K562 (cell line): ENCODE results near the gene LAMB1. TPM values are rescaled to one million over a fixed set of nuclear protein-coding genes. Genes with fewer than 3 reads are reported as not detected.

ENCODE experiments used
- CTCF ChIP-seq, 3 experiments: IDR thresholded peaks in 2 of 3; conservative IDR thresholded peaks in 1 of 3; 2 replicates each; pipeline ENCODE4 v1.5.1; 2011 to 2012; ENCODE audit warnings: low read length in 3 of 3, mild to moderate bottlenecking in 3 of 3, control low read depth in 2 of 3, improper control_type of control experiment in 1 of 3, inconsistent platforms in 1 of 3, low read depth in 1 of 3, mixed read lengths in 1 of 3, moderate library complexity in 1 of 3; ENCODE audit not compliant: insufficient read depth in 2 of 3
- FOXM1 ChIP-seq, 2 experiments: fragments of 450-650 bp in 1 of 2; sonication (generic) in 1 of 2; formaldehyde crosslinking in 1 of 2; IDR thresholded peaks; 2 replicates each; pipeline versions ENCODE4 v1.6.1 to v1.9.0; 2017 to 2022; ENCODE audit warnings: low read depth in 2 of 2, mild to moderate bottlenecking in 2 of 2, missing genetic modification reagents in 1 of 2, moderate library complexity in 1 of 2
- HBP1 ChIP-seq: fragments of 450-650 bp; formaldehyde crosslinking; IDR thresholded peaks from 2 replicates; pipeline ENCODE4 v1.4.0; 2022; ENCODE audit warnings: missing genetic modification characterization
- HDAC6 ChIP-seq: IDR thresholded peaks from 2 replicates; pipeline ENCODE4 v1.6.1; 2012; ENCODE audit warnings: low read depth, mild to moderate bottlenecking, control low read depth, inconsistent platforms, low read length, moderate library complexity
- JUN ChIP-seq, 2 experiments: sonication (generic) in 1 of 2; formaldehyde crosslinking in 1 of 2; IDR thresholded peaks; 2 replicates each; pipeline versions ENCODE4 v1.6.1 to v1.8.0; 2012 to 2022; ENCODE audit warnings: borderline replicate concordance in 2 of 2, mild to moderate bottlenecking in 2 of 2, improper control_type of control experiment in 1 of 2, low read depth in 1 of 2, low read length in 1 of 2, missing genetic modification reagents in 1 of 2
- KLF1 ChIP-seq: fragments of 450-650 bp; IDR thresholded peaks from 2 replicates; pipeline ENCODE4 v1.6.1; 2016; ENCODE audit warnings: missing genetic modification characterization, missing compliant biosample characterization
- MITF ChIP-seq: IDR thresholded peaks from 2 replicates; pipeline ENCODE4 v1.6.1; 2014; ENCODE audit warnings: antibody characterized with exemption
- MLLT1 ChIP-seq, 2 experiments: fragments of 450-650 bp; IDR thresholded peaks; 2 replicates each; pipeline ENCODE4 v1.6.1; 2016
- NONO ChIP-seq, 2 experiments: fragments of 200-400 bp in 1 of 2; fragments of 450-650 bp in 1 of 2; formaldehyde crosslinking in 1 of 2; IDR thresholded peaks; 2 replicates each; pipeline ENCODE4 v1.6.1; 2017; ENCODE audit warnings: low read depth in 2 of 2, mild to moderate bottlenecking in 2 of 2, moderate library complexity in 2 of 2, low read length in 1 of 2
- POLR2AphosphoS5 ChIP-seq: IDR thresholded peaks from 2 replicates; pipeline ENCODE4 v1.6.1; 2011; ENCODE audit warnings: mild to moderate bottlenecking, low read depth, low read length, moderate library complexity; ENCODE audit not compliant: control insufficient read depth, insufficient read depth
- SNRNP70 ChIP-seq: fragments of 200-400 bp; formaldehyde crosslinking; optimal IDR thresholded peaks from 2 replicates; pipeline ENCODE3; 2017; ENCODE audit warnings: low read depth, low read length
- TBP ChIP-seq: optimal IDR thresholded peaks from 2 replicates; pipeline ENCODE3; 2011; ENCODE audit warnings: low read depth, low read length, improper control_type of control experiment
- TFE3 ChIP-seq: fragments of 450-650 bp; formaldehyde crosslinking; IDR thresholded peaks from 2 replicates; pipeline ENCODE4 v1.4.0; 2020; ENCODE audit warnings: mild to moderate bottlenecking, mixed read lengths
- ZKSCAN3 ChIP-seq: fragments of 250-450 bp; sonication (Bioruptor Pico); IDR thresholded peaks from 2 replicates; pipeline ENCODE4 v1.4.0; 2020
- ZNF707 ChIP-seq: fragments of 250-450 bp; sonication (Bioruptor Pico); conservative IDR thresholded peaks from 2 replicates; pipeline ENCODE4 v1.8.0; 2022; ENCODE audit warnings: inconsistent platforms, mild to moderate bottlenecking, moderate library complexity
- polyA plus RNA-seq, 8 experiments: library from polyadenylated mRNA; depleted of rRNA in 4 of 8; stranded (reverse) in 5 of 8; unstranded in 3 of 8; fragments of >200 nt; fragmentation: Nextera tagmentation in 2 of 8; fragmentation: Illumina TruSeq in 1 of 8; extraction: Ambion mirVana in 2 of 8; extraction: Trizol in 1 of 8; gene quantifications; 2 replicates each; pipeline versions ENCODE4 v1.2.1 to v1.2.3, GENCODE V29; 2011 to 2014; ENCODE audit warnings: inconsistent platforms in 1 of 8, missing spikeins in 1 of 8
- total RNA-seq, 7 experiments: library from RNA; depleted of rRNA in 6 of 7; stranded (reverse); fragments of >200 nt in 6 of 7; fragmentation: Illumina TruSeq in 2 of 7; extraction: Trizol in 2 of 7; gene quantifications; 2 replicates each; pipeline versions ENCODE4 v1.2.1 to v1.2.3, GENCODE V29; 2011 to 2021; ENCODE audit warnings: low replicate concordance in 1 of 7

LAMB1 gene
- total and polyA plus RNA-seq, 9 of the 15 experiments (the other 6 are each of a cell fraction or from before 2014, with no cell fraction given): 6.0 to 17.7 (median 12.3) TPM

- peak; percentile 29 to 47; a peak in 1 of 4 replicates for TF ChIP-seq MLLT1 (IDR thresholded peaks at IDR 0.05)
- no peak for TF ChIP-seq HBP1 (CRISPR knock-in tag)
- TF ChIP-seq TBP: no peak
- peak; percentile 86; the same call in 1 of the 2 replicates for TF ChIP-seq POLR2AphosphoS5
- no peak for TF ChIP-seq SNRNP70
- no peak; the same call in 1 of the 2 replicates for TF ChIP-seq JUN (IDR thresholded peaks at IDR 0.05; ENCODE audit: borderline replicate concordance, low read depth, low read length)
- no peak for TF ChIP-seq JUN (CRISPR knock-in tag; IDR thresholded peaks at IDR 0.05; ENCODE audit: borderline replicate concordance)
- no peak for TF ChIP-seq CTCF (IDR thresholded peaks at IDR 0.05 in 2 of 3, conservative IDR thresholded peaks at IDR 0.05 in 1 of 3; ENCODE audit: insufficient read depth in 2 of 3, low read depth in 1 of 3, low read length in 3 of 3)
- no peak for TF ChIP-seq TFE3 (CRISPR knock-in tag)
- no peak for TF ChIP-seq ZNF707
- no peak for TF ChIP-seq ZKSCAN3
- TF ChIP-seq KLF1: no peak
- no peak for TF ChIP-seq HDAC6
- TF ChIP-seq MITF: no peak
- peak in 1 of 2 experiments; percentile 27; a peak in 1 of 4 replicates for TF ChIP-seq NONO (IDR thresholded peaks at IDR 0.05; ENCODE audit: low read depth in 2 of 2, low read length in 1 of 2)
- peak; percentile 81; the same call in 1 of the 2 replicates for TF ChIP-seq FOXM1 (IDR thresholded peaks at IDR 0.05; ENCODE audit: low read depth)
- TF ChIP-seq FOXM1 (CRISPR knock-in tag; IDR thresholded peaks at IDR 0.05; ENCODE audit: low read depth): no peak
These were observed 9.8 kb upstream of the LAMB1 start (continued) for GRCh38 chr7:108012499-108013430.
